ENCODE measurements around the gene TNNT1.

The TNNT1 gene

DNA sequence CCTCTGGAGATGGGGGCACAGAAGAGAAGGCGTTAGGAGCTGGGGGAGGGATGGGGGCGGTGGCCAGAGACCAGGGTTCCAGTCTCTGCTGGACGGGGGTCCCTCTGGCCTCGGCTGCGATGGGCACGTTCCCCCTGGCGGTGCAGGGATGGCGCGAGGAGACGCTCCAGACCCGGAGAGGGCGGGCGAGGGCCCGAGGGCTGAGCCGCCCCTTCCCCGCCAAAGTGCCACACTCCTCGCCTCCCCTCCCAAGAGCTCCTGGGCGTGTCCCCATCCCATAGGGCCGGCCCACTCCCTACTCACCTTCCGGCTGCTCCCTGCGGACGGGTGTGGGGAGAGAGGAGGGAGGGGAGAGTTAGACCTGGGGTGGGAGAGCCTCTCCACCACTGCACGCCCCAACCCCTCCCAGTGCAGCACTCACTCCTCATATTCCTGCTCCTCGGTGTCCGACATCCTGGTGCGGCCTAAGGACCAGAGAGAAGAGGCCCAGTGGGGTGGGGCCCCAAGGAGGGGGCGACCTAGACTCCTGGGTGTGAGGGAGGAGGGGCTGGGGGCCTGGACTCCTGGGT lies 2.2 kb downstream of the TNNT1 start:
- Histone ChIP-seq H3K4me3 (ENCODE audit: low read depth in 1 of 5, low read length in 5 of 5) (no peak overlapping the region), H3K4me1 (ENCODE audit: control insufficient read depth in 5 of 5, insufficient read depth in 5 of 5, low read length in 5 of 5) (peaks cover 0 to 7% (median 0%) of the 10 kb centered on the region in 5 donors), H3K9ac (ENCODE audit: low read length in 5 of 5) (no peak overlapping the region), H3K36me3 (ENCODE audit: control insufficient read depth in 5 of 5, insufficient read depth in 5 of 5, low read length in 5 of 5) (no peaks in the 10 kb centered on the region), H3K9me3 (ENCODE audit: control insufficient read depth in 5 of 5, low read length in 5 of 5) (peaks cover 0 to 1% (median 0%) of the 10 kb centered on the region in 5 donors), H3K27ac (ENCODE audit: low read depth, low read length) (no peak overlapping the region), H3K27me3 (ENCODE audit: control insufficient read depth in 5 of 5, insufficient read depth in 4 of 5, low read length in 5 of 5) (peaks cover 31 to 58% (median 51%) of the 10 kb centered on the region in 5 donors)

DNA sequence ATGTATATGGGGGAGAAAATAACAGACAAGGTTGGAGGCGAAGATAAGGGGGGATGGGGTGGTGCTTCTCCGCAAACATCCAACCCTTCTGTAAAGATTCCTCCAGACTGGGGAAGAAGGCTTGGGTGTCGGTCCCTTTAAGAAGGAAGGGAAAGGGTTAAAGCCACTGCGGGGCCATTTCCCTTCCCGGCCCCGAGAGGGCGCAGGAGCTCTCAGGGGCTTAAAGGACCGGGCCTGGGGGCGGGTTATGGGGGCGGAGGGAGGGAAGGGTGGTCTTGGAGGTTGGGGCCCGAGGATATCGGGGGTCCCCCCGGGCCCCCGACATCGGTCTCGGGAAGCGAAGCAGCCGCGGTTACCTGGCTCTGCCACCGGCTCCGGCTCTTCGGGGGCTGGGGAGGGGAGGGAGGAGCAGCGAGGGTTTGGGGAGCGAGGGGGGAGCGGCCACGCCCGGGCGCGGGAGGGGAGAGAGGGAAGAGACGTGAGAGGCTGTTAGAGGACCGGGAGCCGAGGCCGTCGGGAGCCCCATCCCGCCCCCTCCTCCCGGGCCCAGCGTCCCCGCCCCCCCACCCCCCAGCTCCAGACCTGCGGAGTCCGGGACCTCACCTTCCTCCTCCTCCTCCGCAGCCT lies 2.8 kb downstream of the TNNT1 start:
- no peak overlapping the region for H3K4me3 ChIP-seq (ENCODE audit: low read depth in 1 of 5, low read length in 5 of 5)
- H3K27me3 ChIP-seq (ENCODE audit: control insufficient read depth in 5 of 5, insufficient read depth in 4 of 5, low read length in 5 of 5) = peaks cover 36 to 63% (median 52%) of the 10 kb centered on the region in 5 donors
- H3K36me3 ChIP-seq (ENCODE audit: control insufficient read depth in 5 of 5, insufficient read depth in 5 of 5, low read length in 5 of 5) = no peaks in the 10 kb centered on the region

DNA sequence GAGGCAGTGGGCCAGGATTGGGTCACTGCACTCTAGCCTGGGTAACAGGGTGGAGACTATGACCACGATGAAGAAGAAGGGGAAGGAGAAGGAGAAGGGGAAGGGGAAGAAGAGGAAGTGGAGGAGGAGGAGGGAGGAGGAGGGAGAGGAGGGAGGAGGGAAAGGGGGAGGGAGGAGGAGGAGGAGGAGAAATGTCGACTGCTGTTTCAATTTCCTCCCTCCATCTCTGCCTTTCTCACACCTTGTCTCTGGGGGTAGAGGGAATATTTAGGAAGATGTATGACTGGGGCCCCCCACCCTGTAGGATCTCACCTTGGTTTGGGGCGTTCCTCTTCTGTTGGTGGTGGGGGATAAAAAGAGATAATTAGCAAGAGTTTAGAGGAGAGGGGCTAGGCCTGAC lies 3.8 kb downstream of the TNNT1 start:
- Histone ChIP-seq H3K36me3 (ENCODE audit: control insufficient read depth in 5 of 5, insufficient read depth in 5 of 5, low read length in 5 of 5) (no peaks in the 10 kb centered on the region), H3K4me3 (ENCODE audit: low read depth in 1 of 5, low read length in 5 of 5) (no peak overlapping the region), H3K27ac (ENCODE audit: low read depth, low read length) (no peak overlapping the region), H3K27me3 (ENCODE audit: control insufficient read depth in 5 of 5, insufficient read depth in 4 of 5, low read length in 5 of 5) (peaks cover 39 to 63% (median 46%) of the 10 kb centered on the region in 5 donors), H3K4me1 (ENCODE audit: control insufficient read depth in 5 of 5, insufficient read depth in 5 of 5, low read length in 5 of 5) (peaks cover 0 to 7% (median 0%) of the 10 kb centered on the region in 5 donors), H3K9me3 (ENCODE audit: control insufficient read depth in 5 of 5, low read length in 5 of 5) (no peaks in the 10 kb centered on the region), H3K9ac (ENCODE audit: low read length in 5 of 5) (no peak overlapping the region)

More for the DNA sequence above, 2.8 kb downstream of the TNNT1 start:
- peaks cover 0 to 5% (median 0%) of the 10 kb centered on the region in 5 donors for H3K4me1 ChIP-seq (ENCODE audit: control insufficient read depth in 5 of 5, insufficient read depth in 5 of 5, low read length in 5 of 5)
- no peaks in the 10 kb centered on the region for H3K9me3 ChIP-seq (ENCODE audit: control insufficient read depth in 5 of 5, low read length in 5 of 5)
- H3K9ac ChIP-seq (ENCODE audit: low read length in 5 of 5) = no peak overlapping the region
- no peak overlapping the region for H3K27ac ChIP-seq (ENCODE audit: low read depth, low read length)

DNA sequence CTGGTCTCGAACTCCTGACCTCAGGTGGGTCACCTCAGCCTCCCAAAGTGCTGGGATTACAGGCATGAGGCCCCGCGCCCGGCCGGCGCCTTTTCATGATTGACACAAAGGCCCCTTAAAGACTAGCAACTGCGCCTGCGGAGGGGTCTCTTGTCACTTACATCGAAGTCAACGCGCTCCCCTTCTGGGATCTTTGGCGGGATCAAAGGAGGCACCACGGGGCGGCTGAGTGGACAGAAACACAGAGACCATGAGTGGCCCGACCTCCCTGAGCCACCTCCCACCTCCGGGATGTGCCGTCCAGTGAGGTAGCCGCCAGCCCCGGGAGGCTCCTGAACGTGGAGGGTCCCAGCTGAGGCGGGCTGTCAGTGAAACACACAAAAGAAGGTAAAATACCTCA lies 7.3 kb downstream of the TNNT1 start:
- Histone ChIP-seq H3K4me1 (ENCODE audit: control insufficient read depth in 5 of 5, insufficient read depth in 5 of 5, low read length in 5 of 5) (peaks cover 0 to 7% (median 0%) of the 10 kb centered on the region in 5 donors), H3K9me3 (ENCODE audit: control insufficient read depth in 5 of 5, low read length in 5 of 5) (no peaks in the 10 kb centered on the region), H3K9ac (ENCODE audit: low read length in 5 of 5) (no peak overlapping the region), H3K36me3 (ENCODE audit: control insufficient read depth in 5 of 5, insufficient read depth in 5 of 5, low read length in 5 of 5) (no peaks in the 10 kb centered on the region), H3K4me3 (ENCODE audit: low read depth in 1 of 5, low read length in 5 of 5) (no peak overlapping the region), H3K27me3 (ENCODE audit: control insufficient read depth in 5 of 5, insufficient read depth in 4 of 5, low read length in 5 of 5) (peaks cover 32 to 48% (median 36%) of the 10 kb centered on the region in 5 donors), H3K27ac (ENCODE audit: low read depth, low read length) (no peak overlapping the region)

DNA sequence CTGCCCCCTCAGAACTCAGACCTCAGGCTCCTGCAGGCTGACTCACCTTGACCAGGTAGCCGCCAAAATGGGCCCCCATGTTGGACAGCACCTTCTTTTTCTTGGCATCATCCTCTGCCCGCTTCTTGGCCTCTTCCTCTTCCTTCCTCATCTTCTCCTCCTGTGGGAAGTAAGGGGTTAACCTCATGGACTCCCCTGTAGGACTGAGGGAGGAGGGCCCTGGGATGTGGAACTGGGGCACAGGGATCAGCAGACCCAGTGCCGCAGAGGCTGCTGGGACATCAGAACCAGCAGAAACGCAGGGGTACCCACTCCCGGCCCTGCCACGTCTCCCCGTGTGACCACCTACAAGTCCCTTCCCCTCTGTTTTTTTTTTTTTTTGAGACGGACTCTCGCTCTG lies 11.1 kb downstream of the TNNT1 start:
- Histone ChIP-seq H3K9me3 (ENCODE audit: control insufficient read depth in 5 of 5, low read length in 5 of 5) (no peaks in the 10 kb centered on the region), H3K27me3 (ENCODE audit: control insufficient read depth in 5 of 5, insufficient read depth in 4 of 5, low read length in 5 of 5) (peaks cover 28 to 42% (median 36%) of the 10 kb centered on the region in 5 donors), H3K4me3 (ENCODE audit: low read depth in 1 of 5, low read length in 5 of 5) (no peak overlapping the region), H3K27ac (ENCODE audit: low read depth, low read length) (no peak overlapping the region), H3K9ac (ENCODE audit: low read length in 5 of 5) (no peak overlapping the region), H3K4me1 (ENCODE audit: control insufficient read depth in 5 of 5, insufficient read depth in 5 of 5, low read length in 5 of 5) (peaks cover 0 to 3% (median 0%) of the 10 kb centered on the region in 5 donors), H3K36me3 (ENCODE audit: control insufficient read depth in 5 of 5, insufficient read depth in 5 of 5, low read length in 5 of 5) (no peaks in the 10 kb centered on the region)

DNA sequence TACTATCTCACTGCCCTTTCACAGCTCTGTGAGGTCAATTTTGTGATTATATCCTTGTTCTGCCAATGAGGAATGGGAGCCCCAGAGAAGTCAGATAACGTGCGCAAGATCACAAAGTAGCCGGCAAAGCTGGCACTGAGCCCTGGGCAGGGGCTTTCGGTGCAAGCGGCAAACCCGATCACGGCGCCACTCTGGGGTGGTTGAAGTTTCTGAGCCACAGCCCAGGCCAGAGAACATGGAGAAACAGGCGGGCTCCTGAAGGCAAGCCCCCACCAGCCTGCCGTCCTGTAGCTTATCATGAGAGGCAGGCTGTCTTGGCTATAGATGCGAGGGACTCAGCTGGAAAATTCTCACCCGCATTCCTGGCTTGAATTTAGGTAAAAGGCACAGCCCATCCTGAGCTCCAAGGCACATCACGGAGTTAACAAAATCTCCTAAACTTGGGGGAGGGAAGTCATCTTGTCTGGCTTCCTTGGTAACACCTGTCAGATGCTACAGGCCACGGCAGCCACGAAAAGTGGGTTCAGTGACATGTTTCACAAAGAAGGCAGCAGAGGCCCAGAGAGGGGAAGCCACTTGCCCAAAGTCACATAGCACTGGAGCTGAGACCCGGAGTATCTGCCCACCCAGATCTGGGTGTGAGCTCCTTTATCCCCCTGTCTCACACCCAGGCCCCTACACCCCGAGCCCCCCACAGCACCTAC lies 12.5 kb downstream of the TNNT1 start:
- no peaks in the 10 kb centered on the region for H3K9me3 ChIP-seq (ENCODE audit: control insufficient read depth in 5 of 5, low read length in 5 of 5)
- H3K4me3 ChIP-seq (ENCODE audit: low read depth in 1 of 5, low read length in 5 of 5) = no peak overlapping the region
- H3K27me3 ChIP-seq (ENCODE audit: control insufficient read depth in 5 of 5, insufficient read depth in 4 of 5, low read length in 5 of 5) = peaks cover 24 to 42% (median 36%) of the 10 kb centered on the region in 5 donors
- no peaks in the 10 kb centered on the region for H3K36me3 ChIP-seq (ENCODE audit: control insufficient read depth in 5 of 5, insufficient read depth in 5 of 5, low read length in 5 of 5)
- H3K27ac ChIP-seq (ENCODE audit: low read depth, low read length) = no peak overlapping the region
- H3K4me1 ChIP-seq (ENCODE audit: control insufficient read depth in 5 of 5, insufficient read depth in 5 of 5, low read length in 5 of 5) = peaks cover 0 to 3% (median 0%) of the 10 kb centered on the region in 5 donors
- no peak overlapping the region for H3K9ac ChIP-seq (ENCODE audit: low read length in 5 of 5)

DNA sequence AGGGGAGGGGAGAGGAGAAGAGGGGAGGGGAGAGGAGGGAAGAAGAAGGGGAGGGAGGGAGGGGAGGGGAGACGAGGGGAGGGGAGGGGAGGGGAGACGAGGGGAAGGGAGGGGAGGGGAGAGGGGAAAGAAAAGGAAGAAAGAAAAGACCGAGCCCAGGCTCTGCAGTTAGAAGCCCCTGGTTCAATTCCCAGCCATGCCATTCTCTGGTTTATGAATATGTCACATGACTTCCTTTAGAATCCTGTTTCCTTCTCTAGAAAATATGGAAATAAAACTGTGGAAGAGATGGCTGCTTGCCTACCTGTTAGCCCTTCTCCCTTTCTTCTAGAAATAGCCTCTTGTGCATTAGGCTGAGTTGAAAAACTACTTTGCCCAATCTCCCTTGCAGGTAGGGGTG lies 14.3 kb downstream of the TNNT1 start:
- Histone ChIP-seq H3K9me3 (ENCODE audit: control insufficient read depth in 5 of 5, low read length in 5 of 5) (no peaks in the 10 kb centered on the region), H3K4me1 (ENCODE audit: control insufficient read depth in 5 of 5, insufficient read depth in 5 of 5, low read length in 5 of 5) (no peaks in the 10 kb centered on the region), H3K36me3 (ENCODE audit: control insufficient read depth in 5 of 5, insufficient read depth in 5 of 5, low read length in 5 of 5) (no peaks in the 10 kb centered on the region), H3K4me3 (ENCODE audit: low read depth in 1 of 5, low read length in 5 of 5) (no peak overlapping the region), H3K9ac (ENCODE audit: low read length in 5 of 5) (no peak overlapping the region), H3K27me3 (ENCODE audit: control insufficient read depth in 5 of 5, insufficient read depth in 4 of 5, low read length in 5 of 5) (peaks cover 22 to 47% (median 33%) of the 10 kb centered on the region in 5 donors), H3K27ac (ENCODE audit: low read depth, low read length) (no peak overlapping the region)

DNA sequence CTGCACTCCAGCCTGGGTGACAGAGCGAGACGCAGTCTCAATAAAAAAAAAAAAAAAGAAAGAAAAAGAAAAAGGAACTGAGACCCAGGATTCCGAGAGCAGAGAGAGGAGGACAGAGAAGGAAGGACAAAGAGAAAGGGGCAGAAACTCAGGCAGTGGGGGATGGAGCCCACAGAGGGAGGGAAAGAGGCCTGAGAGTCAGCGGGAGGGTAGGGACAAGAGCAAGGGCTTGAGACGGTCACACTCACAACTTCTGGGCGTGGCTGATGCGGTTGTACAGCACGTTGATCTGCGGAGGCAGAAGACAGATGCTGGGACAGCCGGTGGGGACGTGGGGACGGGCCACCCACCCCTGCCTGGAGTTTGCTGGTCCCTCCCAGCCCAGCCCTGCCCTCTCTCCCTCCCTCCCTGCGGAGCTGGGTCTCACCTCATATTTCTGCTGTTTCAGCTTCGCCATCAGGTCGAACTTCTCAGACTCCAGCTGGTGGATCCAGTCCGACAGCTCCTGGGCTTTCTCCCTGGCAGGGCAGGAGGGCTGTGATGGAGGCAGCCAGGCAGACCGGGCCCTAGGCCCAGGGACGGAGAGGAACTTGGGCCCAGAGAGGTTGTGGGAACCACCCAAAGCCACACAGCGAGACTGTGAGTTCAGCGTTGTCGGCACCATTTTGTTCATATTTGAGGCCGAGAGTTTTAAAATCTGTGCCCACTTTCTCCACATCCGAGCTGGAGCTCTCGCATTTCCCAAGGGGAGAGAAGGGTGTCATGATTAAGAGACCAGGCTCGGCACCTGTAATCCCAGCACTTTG lies 15.2 kb downstream of the TNNT1 start:
- Histone ChIP-seq H3K36me3 (ENCODE audit: control insufficient read depth in 5 of 5, insufficient read depth in 5 of 5, low read length in 5 of 5) (no peaks in the 10 kb centered on the region), H3K9ac (ENCODE audit: low read length in 5 of 5) (no peak overlapping the region), H3K4me1 (ENCODE audit: control insufficient read depth in 5 of 5, insufficient read depth in 5 of 5, low read length in 5 of 5) (no peaks in the 10 kb centered on the region), H3K27me3 (ENCODE audit: control insufficient read depth in 5 of 5, insufficient read depth in 4 of 5, low read length in 5 of 5) (peaks cover 22 to 47% (median 35%) of the 10 kb centered on the region in 5 donors), H3K4me3 (ENCODE audit: low read depth in 1 of 5, low read length in 5 of 5) (no peak overlapping the region), H3K27ac (ENCODE audit: low read depth, low read length) (no peak overlapping the region), H3K9me3 (ENCODE audit: control insufficient read depth in 5 of 5, low read length in 5 of 5) (no peaks in the 10 kb centered on the region)

DNA sequence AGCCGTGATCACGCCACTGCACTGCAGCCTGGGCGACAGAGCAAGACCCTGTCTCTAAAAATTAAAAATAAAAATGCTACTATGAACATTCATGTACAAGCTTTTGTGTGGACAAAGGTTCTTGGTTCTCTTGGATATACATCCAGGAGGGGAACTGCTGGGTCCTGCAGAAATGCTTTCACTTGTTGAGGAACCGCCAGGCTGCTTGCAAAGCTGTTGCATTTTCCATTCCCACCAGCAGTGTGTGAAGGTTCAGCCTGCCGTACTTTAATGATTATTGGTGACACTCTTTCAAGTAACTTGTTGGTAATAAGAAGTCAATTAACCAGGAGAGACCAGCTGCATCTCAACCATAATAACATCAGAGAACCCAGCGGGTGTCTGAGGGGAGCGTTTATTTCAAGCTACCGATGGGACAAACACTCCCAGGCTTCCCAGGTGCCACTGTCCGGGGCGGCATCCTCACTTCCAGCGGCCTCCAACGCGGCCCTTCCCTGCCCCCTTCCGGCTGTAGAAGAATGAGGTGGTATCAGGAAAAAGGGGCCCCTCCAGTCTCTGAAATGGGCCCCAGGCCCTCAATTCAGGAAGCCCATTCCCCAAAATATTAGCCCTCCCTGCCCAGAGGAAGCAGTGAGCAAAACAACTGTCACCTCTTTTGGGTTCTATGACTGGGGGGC lies 16.4 kb downstream of the TNNT1 start:
- Histone ChIP-seq H3K9me3 (ENCODE audit: control insufficient read depth in 5 of 5, low read length in 5 of 5) (no peaks in the 10 kb centered on the region), H3K9ac (ENCODE audit: low read length in 5 of 5) (no peak overlapping the region)

More for the DNA sequence above, 16.4 kb downstream of the TNNT1 start:
- H3K27me3 ChIP-seq (ENCODE audit: control insufficient read depth in 5 of 5, insufficient read depth in 4 of 5, low read length in 5 of 5) = peaks cover 18 to 36% (median 32%) of the 10 kb centered on the region in 5 donors
- no peak overlapping the region for H3K4me3 ChIP-seq (ENCODE audit: low read depth in 1 of 5, low read length in 5 of 5)
- no peaks in the 10 kb centered on the region for H3K4me1 ChIP-seq (ENCODE audit: control insufficient read depth in 5 of 5, insufficient read depth in 5 of 5, low read length in 5 of 5)
- H3K27ac ChIP-seq (ENCODE audit: low read depth, low read length) = no peak overlapping the region
- no peaks in the 10 kb centered on the region for H3K36me3 ChIP-seq (ENCODE audit: control insufficient read depth in 5 of 5, insufficient read depth in 5 of 5, low read length in 5 of 5)
